Measurements from ENCODE around the gene SLC41A2.

SLC41A2 gene

GRCh38 chr12:104928036-104928745 lies 29.9 kb downstream of the SLC41A2 start:
- peaks cover 0 to 3% of the 10 kb centered on the region in 2 experiments; a peak in 2 of 3 replicates for H3K36me3 ChIP-seq (ENCODE audit: control insufficient read depth in 2 of 2, insufficient read depth in 1 of 2, low read length in 2 of 2)
- no peaks in the 10 kb centered on the region for H3K9me3 ChIP-seq (ENCODE audit: control insufficient read depth, insufficient read depth, low read depth, low read length)
- ChIA-PET POLR2A (no interaction called here), CTCF (no interaction called here)
- H3K27ac ChIP-seq (ENCODE audit: extremely low read depth, low read depth, low read length) = no peak overlapping the region
- H3K4me3 ChIP-seq (ENCODE audit: low read depth, low read length) = no peak overlapping the region
- 0 out of 2 replicates have a peak, but pooled peaks cover 5% of the 10 kb centered on the region for H3K4me1 ChIP-seq (ENCODE audit: control insufficient read depth, insufficient read depth, low read length)
- no peak for TF ChIP-seq HOXC10 (CRISPR knock-in tag; IDR thresholded peaks at IDR 0.05)
- TF ChIP-seq, protein P1, sequence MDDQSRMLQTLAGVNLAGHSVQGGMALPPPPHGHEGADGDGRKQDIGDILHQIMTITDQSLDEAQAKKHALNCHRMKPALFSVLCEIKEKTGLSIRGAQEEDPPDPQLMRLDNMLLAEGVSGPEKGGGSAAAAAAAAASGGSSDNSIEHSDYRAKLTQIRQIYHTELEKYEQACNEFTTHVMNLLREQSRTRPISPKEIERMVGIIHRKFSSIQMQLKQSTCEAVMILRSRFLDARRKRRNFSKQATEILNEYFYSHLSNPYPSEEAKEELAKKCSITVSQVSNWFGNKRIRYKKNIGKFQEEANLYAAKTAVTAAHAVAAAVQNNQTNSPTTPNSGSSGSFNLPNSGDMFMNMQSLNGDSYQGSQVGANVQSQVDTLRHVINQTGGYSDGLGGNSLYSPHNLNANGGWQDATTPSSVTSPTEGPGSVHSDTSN (CRISPR knock-in tag; IDR thresholded peaks at IDR 0.05) = no peak
- TF ChIP-seq ZEB2 (tag by site-specific recombination; IDR thresholded peaks at IDR 0.05) = no peak
- TF ChIP-seq EGR2 (tag by site-specific recombination; IDR thresholded peaks at IDR 0.05; ENCODE audit: low read depth) = no peak
- no peak for TF ChIP-seq SP7 (tag by site-specific recombination; IDR thresholded peaks at IDR 0.05)
- TF ChIP-seq KLF7 (tag by site-specific recombination; IDR thresholded peaks at IDR 0.05; ENCODE audit: borderline replicate concordance) = no peak
- no peak for TF ChIP-seq YY2 (tag by site-specific recombination; IDR thresholded peaks at IDR 0.05)
- no peak for TF ChIP-seq ZNF513 (tag by site-specific recombination; IDR thresholded peaks at IDR 0.05)
- TF ChIP-seq ZNF341 (tag by site-specific recombination; IDR thresholded peaks at IDR 0.05; ENCODE audit: low read depth) = no peak
- TF ChIP-seq ZNF19 (tag by site-specific recombination; IDR thresholded peaks at IDR 0.05; ENCODE audit: low read depth) = no peak
- TF ChIP-seq ZNF776 (tag by site-specific recombination; IDR thresholded peaks at IDR 0.05; ENCODE audit: borderline replicate concordance) = no peak
- TF ChIP-seq ZFP69B (tag by site-specific recombination; IDR thresholded peaks at IDR 0.05) = no peak
- TF ChIP-seq ZNF600 (tag by site-specific recombination; IDR thresholded peaks at IDR 0.05) = no peak
- no peak for TF ChIP-seq KLF17 (tag by site-specific recombination; IDR thresholded peaks at IDR 0.05)
- TF ChIP-seq ZNF114 (tag by site-specific recombination; IDR thresholded peaks at IDR 0.05) = no peak
- TF ChIP-seq ZNF747 (tag by site-specific recombination; IDR thresholded peaks at IDR 0.05) = no peak
- TF ChIP-seq TCF7L2 (IDR thresholded peaks at IDR 0.05; ENCODE audit: borderline replicate concordance, low read depth, low read length) = no peak
- TF ChIP-seq ZBTB1 (tag by site-specific recombination; IDR thresholded peaks at IDR 0.05) = no peak
- no peak for TF ChIP-seq ZNF677 (tag by site-specific recombination; IDR thresholded peaks at IDR 0.05)
- TF ChIP-seq, protein P2, sequence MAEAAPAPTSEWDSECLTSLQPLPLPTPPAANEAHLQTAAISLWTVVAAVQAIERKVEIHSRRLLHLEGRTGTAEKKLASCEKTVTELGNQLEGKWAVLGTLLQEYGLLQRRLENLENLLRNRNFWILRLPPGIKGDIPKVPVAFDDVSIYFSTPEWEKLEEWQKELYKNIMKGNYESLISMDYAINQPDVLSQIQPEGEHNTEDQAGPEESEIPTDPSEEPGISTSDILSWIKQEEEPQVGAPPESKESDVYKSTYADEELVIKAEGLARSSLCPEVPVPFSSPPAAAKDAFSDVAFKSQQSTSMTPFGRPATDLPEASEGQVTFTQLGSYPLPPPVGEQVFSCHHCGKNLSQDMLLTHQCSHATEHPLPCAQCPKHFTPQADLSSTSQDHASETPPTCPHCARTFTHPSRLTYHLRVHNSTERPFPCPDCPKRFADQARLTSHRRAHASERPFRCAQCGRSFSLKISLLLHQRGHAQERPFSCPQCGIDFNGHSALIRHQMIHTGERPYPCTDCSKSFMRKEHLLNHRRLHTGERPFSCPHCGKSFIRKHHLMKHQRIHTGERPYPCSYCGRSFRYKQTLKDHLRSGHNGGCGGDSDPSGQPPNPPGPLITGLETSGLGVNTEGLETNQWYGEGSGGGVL (tag by site-specific recombination; IDR thresholded peaks at IDR 0.05) = no peak

GRCh38 chr12:104925501-104925900 lies 32.6 kb downstream of the SLC41A2 start:
- Histone ChIP-seq H3K36me3 (ENCODE audit: control insufficient read depth in 2 of 2, insufficient read depth in 1 of 2, low read length in 2 of 2) (peaks cover 0 to 3% of the 10 kb centered on the region in 2 experiments; a peak in 2 of 3 replicates), H3K4me1 (ENCODE audit: control insufficient read depth, insufficient read depth, low read length) (0 out of 2 replicates have a peak, but pooled peaks cover 5% of the 10 kb centered on the region), H3K27ac (ENCODE audit: extremely low read depth, low read depth, low read length) (no peak overlapping the region), H3K4me3 (ENCODE audit: low read depth, low read length) (no peak overlapping the region), H3K9me3 (ENCODE audit: control insufficient read depth, insufficient read depth, low read depth, low read length) (peaks cover 3% of the 10 kb centered on the region; the same call in 1 of the 2 replicates)
- ChIA-PET CTCF (no interaction called here), POLR2A (no interaction called here)
- TF ChIP-seq BCL11A (tag by site-specific recombination; IDR thresholded peaks at IDR 0.05; ENCODE audit: low read depth) (no peak), HOXD13 (CRISPR knock-in tag; IDR thresholded peaks at IDR 0.05; ENCODE audit: borderline replicate concordance) (no peak), ZNF112 (tag by site-specific recombination; IDR thresholded peaks at IDR 0.05) (no peak), ZNF16 (tag by site-specific recombination; IDR thresholded peaks at IDR 0.05; ENCODE audit: low read depth) (no peak), ZNF513 (tag by site-specific recombination; IDR thresholded peaks at IDR 0.05) (no peak), ZNF623 (tag by site-specific recombination; IDR thresholded peaks at IDR 0.05) (no peak), ZNF366 (tag by site-specific recombination; conservative IDR thresholded peaks at IDR 0.05) (no peak)
- TF ChIP-seq, protein P3, sequence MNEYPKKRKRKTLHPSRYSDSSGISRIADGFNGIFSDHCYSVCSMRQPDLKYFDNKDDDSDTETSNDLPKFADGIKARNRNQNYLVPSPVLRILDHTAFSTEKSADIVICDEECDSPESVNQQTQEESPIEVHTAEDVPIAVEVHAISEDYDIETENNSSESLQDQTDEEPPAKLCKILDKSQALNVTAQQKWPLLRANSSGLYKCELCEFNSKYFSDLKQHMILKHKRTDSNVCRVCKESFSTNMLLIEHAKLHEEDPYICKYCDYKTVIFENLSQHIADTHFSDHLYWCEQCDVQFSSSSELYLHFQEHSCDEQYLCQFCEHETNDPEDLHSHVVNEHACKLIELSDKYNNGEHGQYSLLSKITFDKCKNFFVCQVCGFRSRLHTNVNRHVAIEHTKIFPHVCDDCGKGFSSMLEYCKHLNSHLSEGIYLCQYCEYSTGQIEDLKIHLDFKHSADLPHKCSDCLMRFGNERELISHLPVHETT (tag by site-specific recombination; IDR thresholded peaks at IDR 0.05) = no peak

Data from HEK293 (cell line).